Measurements from ENCODE around the gene MSL1.

MSL1 gene

GRCh38 chr17:40103071-40103661 lies 18.6 kb upstream of the MSL1 start:
- no peak overlapping the region for H3K27ac ChIP-seq
- TF ChIP-seq ZFX (IDR thresholded peaks at IDR 0.05; ENCODE audit: borderline replicate concordance): no peak
- TF ChIP-seq, protein P1, sequence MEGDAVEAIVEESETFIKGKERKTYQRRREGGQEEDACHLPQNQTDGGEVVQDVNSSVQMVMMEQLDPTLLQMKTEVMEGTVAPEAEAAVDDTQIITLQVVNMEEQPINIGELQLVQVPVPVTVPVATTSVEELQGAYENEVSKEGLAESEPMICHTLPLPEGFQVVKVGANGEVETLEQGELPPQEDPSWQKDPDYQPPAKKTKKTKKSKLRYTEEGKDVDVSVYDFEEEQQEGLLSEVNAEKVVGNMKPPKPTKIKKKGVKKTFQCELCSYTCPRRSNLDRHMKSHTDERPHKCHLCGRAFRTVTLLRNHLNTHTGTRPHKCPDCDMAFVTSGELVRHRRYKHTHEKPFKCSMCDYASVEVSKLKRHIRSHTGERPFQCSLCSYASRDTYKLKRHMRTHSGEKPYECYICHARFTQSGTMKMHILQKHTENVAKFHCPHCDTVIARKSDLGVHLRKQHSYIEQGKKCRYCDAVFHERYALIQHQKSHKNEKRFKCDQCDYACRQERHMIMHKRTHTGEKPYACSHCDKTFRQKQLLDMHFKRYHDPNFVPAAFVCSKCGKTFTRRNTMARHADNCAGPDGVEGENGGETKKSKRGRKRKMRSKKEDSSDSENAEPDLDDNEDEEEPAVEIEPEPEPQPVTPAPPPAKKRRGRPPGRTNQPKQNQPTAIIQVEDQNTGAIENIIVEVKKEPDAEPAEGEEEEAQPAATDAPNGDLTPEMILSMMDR (IDR thresholded peaks at IDR 0.05): no peak

DNA sequence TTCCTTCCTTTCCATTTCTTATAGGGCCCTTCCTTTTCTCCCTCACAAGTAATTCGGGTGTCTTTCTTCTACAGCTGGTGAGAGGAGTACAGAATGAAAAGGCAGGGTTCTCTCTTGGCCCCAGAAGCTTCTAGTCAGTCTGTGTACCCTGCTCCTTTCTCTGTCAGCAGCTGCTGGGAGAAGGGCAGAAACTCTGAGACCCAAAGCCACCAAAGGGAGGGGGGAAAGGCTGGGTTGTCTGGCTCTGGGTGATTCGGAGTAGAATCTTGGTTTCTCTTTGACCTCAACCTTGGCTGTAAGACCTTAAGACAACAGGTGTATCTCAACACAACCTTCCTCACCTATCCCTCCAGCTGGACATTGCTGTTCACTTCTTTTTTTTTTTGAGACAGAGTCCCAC lies 18.1 kb upstream of the MSL1 start:
- no peak overlapping the region for H3K27ac ChIP-seq
- TF ChIP-seq, protein P1 (IDR thresholded peaks at IDR 0.05): no peak
- no peak for TF ChIP-seq ZFX (IDR thresholded peaks at IDR 0.05; ENCODE audit: borderline replicate concordance)

DNA sequence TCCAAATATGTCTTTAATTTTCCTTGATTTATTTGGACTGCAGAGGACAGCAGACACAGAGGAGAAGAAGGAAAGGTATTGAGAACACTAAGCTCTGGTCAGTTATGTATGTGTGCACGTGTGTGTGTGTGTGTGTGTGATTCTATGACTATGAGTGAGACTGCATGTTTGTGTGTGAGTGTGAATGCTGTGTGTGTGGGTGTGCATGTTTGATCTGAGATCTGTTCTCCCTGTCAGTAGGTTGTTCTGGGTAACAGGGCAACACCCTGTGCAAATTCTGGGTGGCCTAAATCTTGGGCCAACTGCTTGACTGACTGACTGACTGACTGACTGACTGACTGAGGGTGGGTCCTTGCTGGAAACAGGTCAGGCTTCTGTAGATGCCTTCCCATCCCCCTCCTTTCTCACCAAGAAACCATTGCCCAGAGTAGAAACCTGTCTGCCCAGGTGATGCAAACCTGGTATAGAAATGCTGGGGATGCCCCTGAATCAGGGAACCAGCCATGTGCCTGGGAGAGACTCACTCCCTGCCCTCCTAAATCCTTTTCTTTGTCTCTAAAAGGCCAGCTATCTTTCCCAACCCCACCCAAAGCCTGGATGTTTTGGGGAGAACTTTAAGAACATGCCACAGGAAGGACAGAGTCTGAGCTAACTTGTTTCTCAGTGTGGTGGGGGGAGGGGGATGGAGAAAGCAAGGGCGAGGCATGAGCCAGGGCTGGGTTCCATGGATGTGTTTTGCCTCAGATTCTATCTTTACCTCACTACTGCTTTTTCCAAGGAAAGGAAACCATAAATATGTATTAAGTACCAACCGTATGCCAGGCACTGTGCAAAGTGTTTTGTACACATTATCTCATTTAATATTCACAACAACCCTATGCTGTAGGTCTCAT lies 16.9 kb upstream of the MSL1 start:
- TF ChIP-seq ZFX (IDR thresholded peaks at IDR 0.05; ENCODE audit: borderline replicate concordance): no peak
- TF ChIP-seq, protein P1 (IDR thresholded peaks at IDR 0.05): no peak
- H3K27ac ChIP-seq: no peak overlapping the region

- no peak for TF ChIP-seq ZFX (IDR thresholded peaks at IDR 0.05; ENCODE audit: borderline replicate concordance)
- TF ChIP-seq, protein P1 (IDR thresholded peaks at IDR 0.05): no peak
- H3K27ac ChIP-seq: no peak overlapping the region
Observed at GRCh38 chr17:40105861-40106759, 15.7 kb upstream of the MSL1 start.

- TF ChIP-seq, protein P1 (IDR thresholded peaks at IDR 0.05): no peak
- TF ChIP-seq ZFX (IDR thresholded peaks at IDR 0.05; ENCODE audit: borderline replicate concordance): no peak
- no peak overlapping the region for H3K27ac ChIP-seq
Observed at GRCh38 chr17:40106760-40107521, 14.8 kb upstream of the MSL1 start.

DNA sequence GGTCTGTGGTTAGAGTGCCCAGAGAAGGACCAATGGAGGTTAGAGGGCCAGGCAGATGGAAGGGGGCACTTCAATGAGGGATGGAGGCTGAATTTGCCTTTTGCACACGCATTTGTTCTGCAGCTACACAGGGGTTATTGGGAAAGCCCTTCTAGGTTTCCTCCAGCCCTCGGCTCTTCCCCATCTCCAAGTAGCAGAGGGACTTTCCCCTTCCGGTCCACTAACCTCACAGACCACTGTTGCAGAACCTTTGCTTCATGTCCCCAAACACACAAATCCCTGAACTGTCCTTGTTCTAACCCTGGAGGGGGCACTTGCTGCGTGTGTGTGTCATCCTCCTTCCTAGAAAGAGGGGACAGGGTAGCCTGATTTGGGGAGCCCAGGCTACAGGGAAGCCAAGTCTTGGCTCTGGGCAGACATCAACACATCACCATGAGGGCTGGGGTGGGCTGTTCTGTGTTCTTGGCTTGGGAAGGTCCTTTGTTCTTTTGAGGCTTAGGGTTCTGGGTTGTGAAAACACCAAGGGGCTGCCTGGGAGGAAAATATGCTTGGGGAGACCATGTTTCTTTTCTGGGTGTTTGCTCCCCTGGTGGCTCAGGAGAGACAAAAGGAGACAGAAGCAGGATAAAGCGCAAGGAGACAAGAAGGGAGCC lies 14.1 kb upstream of the MSL1 start:
- 0 out of 2 replicates have a peak overlapping the region, but pooled peaks have one; percentile 1 for H3K27ac ChIP-seq

More for the DNA sequence above, 14.1 kb upstream of the MSL1 start:
- TF ChIP-seq ZFX (IDR thresholded peaks at IDR 0.05; ENCODE audit: borderline replicate concordance): no peak
- TF ChIP-seq, protein P1 (IDR thresholded peaks at IDR 0.05): no peak

Data from 22Rv1 (cell line).